Fibroblast of skin of right quadriceps (primary cell): Measurements from ENCODE around the gene RPP25L.
A peak's percentile ranks its signal among the peaks of the same experiment; 100 is the strongest.

Experiments used
- DNase-seq: peaks from one replicate; pipeline ENCODE4 v3.0.0-alpha.2; 2013

RPP25L gene

DNA sequence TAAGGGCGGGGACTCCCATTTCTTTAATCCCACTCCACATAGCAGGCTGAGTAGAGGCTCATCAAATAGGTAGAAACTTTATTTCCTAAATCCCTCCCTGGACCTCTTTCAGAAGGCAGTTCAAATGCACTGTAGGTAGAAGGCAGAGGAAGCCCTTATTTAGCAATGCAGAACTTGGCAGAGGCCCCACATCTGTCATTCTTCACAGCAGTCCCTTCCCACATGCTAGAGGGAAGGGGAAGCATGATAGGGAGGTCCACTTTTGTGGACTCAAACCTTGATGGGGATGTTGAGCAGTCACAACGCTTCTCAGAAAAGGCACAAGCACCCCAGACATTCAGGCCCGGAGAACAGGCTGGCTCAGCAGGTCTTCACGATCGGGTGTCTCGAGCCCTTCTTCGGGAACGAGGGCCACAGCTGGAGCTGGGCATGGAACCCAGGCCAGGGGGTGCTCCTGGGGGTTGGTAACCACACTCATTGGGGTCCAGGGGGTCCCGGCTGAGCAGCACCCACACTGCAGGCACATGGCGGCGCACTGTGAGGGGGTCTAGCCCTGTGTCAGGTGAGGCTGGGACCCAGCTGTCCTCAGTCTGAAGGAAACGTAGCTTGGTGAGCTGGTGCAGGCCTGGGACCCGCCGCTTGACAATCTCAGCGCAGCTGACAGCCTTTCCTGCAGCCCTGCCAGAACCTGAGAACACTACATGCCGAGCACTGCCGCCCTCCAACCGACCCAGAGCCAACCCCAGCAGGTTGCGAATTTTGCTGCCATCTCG is 1.3 kb downstream of the RPP25L start:
- DNase-seq: no peak

DNA sequence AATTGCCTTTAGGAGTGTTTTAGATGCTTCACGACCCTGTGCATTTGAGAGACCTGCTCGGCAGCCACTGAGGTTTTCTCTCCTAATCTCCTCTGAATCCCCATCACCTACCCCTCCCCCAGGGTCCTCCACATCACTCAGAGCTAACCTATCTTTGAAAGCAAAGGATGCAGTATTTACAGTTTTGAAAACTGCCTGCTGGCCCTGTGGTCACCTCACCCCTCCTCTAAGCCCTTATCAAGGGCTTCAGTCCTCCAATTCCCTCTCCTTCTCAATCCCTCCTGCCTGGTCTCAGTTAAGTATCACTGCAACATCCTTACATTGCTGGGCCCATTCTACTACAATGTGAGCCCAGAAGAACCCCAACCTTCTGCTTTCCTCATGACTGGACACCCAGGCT is 4.6 kb downstream of the RPP25L start:
- no peak for DNase-seq

DNA sequence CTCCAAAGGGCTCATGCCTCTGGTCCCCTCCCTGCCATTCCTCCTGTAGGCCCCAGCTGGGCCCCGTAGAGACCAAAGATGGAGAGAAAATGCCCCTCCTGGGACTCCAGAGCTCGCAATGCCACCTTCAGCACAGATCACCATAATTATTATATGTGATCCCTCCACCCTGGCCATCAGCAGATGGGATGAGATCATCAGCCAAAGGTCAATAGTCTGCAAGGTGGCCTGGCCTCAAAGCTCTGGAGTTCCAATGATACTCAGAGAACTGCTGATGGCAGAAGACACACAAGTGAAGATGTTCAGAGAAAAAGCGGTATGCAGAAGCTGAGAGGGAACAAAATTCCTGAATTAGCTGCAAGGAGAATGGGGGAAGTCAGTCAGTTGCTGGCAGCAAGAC is 5.0 kb downstream of the RPP25L start:
- no peak for DNase-seq

DNA sequence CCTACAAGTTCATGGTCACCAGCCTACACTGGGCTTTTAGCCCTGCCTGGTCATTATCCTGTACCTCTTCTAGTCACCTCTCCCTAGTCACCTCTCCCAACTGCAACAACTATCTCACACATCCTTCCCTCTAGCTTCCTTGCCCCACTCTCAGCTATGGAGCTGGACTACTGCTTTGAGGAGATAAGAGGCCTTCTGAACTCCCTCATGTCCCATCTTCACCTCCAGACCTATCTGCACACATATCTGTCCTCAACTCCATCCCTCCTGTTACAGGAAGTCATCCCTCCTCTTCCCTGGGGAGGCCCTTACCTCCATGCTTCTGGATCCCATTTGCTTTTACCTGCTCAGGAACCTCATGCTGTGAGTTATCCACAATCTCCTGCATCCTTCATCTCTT is 5.7 kb downstream of the RPP25L start:
- no peak for DNase-seq

DNA sequence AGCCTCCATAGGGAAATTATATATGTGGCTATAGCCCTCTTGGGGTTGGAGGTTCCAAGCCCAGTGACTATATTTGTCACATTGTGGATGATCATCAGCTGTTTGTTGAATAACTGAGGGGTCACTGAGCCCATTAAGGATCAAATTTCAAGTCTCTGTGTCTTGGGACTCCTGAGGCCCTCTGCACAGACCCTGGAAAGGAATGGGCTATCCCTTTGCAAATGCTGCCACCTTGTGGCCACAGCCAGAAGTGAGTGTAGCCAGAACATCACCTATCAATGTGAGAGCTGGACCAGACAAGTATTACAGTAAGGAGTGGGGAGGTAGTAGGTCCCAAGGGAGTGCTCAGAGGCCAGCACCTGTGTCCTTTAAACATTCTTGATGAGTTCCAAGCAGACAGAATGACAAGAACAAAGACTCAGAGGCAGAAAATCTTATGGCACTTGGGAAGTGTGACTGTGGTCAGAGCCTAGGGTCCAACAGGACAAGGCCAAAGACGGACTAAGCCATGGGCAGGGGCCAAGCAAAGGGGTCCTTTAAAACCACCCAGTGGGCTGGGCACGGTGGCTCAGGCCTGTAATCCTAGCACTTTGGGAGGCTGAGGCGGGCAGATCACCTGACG is 8.2 kb downstream of the RPP25L start:
- peak; percentile 61 for DNase-seq

DNA sequence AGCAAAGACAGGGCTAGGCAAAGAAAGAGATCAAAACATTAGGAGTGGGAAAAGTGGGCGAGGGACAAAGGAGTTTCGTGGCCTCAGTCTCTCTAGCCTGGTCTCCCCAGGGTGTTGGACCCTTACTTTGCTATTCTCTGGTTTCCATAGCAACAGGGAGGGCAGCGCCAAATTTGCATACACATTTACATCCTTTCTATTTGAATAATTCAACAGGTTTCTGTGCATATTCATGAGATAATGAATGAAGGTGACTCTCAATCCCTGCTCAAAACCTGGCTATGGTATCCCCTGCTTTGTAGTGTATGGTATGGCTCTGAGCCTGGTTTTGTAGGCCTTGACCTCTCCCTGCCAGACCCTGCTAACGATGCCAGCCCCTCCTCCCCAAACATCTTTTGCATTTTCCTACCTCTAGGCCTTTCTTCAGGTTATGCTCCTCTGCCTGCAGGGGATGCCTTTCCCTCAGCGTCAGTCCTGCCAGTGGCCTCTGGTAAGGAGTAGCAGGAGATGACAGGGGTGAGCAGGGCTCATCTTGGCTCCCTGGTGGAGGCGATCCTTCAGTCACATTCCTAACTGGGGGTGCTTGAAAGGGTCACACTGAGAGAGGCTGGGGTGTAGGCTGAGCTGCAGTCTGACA is 9.8 kb downstream of the RPP25L start:
- DNase-seq: no peak

DNA sequence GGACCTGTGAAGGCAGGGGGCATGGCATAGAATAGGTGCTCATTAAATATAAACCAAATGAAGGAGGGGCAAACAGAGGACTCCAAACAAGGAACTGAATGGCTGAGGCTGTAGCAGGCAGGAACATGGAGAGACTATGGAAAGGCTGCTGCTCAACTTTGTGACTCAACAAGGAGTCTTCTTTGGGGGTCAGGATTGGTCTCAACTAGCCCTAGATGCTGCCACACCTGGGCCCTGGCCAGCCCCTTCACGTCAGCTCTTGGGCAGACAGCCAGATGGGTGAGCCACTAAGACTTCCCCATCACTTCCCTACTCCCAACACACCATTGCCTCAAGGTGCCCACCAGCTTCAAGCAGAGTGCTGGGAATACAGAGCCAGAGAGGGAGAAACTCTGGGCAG is 11.0 kb downstream of the RPP25L start:
- no peak for DNase-seq

DNA sequence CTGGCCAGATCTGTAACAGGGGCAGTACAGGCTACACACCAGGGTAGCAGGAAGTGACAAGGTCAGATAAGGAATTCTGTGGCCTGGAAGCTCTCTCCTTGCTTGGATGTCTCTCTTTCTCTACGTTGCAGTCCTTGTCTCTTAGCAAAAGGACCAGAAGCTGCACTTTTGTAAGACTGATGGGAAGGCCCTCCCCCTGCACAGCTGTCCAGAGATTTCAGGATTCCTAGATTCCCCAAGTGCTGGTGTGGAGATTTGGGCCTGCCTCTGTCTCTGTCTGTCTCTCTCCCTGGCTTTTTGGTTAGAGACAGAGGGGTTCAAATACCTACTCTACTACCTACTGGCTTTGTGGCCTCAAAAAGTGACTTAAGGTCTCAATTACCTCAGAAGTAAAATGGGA is 12.4 kb downstream of the RPP25L start:
- no peak for DNase-seq

DNA sequence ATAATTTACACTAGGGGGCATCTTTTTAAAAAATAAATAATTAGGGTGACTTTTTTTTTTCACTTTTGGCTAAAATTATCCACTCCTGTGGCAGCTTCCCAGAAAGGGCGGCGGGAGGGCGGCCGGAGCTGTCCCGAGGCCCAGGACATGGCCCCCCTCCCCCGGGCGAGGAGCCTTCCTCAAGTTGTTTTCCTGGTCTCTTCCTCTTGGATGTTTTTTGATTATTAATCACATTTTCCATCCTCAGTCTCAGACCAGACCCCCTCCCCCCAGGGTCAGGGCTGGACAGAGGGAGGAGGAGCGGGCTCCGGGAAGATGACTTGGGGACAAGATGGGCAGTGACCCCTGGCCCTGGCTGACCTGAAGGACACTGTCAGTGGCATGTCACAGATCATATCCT is 17.7 kb downstream of the RPP25L start:
- DNase-seq: no peak

DNA sequence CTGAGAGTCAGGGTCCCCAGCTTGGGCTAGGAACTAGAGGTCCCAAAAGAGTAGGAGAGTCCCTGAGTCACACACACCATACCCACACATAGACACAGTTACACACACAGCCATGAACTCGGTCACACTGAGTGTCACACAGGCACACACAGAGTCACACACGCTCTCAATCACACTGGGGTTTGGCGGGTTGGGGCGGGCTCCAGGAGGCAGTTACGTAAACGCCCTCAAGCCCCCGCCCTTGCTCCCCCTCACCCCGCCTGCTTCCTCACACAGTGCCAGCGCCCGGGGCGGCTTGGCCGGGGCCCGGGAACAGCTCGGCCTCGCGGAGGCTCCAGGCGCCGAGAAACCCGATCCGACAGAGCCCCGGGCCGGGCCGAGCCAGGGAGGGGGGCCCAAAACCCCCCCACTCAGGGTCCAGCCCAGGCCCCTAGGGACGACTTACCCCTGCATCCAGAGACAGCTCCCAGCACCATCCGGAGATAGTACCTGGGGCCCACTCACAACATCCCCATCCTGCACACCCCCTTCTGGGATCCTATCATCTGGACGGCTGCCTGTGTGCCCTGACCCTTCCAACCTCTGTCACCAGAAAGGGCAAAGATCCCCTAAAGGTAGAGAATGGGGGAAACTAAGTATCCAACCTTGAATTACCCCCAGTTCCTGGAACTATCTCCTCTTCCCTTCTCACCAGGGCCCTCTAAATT is 18.8 kb downstream of the RPP25L start:
- no peak for DNase-seq

DNA sequence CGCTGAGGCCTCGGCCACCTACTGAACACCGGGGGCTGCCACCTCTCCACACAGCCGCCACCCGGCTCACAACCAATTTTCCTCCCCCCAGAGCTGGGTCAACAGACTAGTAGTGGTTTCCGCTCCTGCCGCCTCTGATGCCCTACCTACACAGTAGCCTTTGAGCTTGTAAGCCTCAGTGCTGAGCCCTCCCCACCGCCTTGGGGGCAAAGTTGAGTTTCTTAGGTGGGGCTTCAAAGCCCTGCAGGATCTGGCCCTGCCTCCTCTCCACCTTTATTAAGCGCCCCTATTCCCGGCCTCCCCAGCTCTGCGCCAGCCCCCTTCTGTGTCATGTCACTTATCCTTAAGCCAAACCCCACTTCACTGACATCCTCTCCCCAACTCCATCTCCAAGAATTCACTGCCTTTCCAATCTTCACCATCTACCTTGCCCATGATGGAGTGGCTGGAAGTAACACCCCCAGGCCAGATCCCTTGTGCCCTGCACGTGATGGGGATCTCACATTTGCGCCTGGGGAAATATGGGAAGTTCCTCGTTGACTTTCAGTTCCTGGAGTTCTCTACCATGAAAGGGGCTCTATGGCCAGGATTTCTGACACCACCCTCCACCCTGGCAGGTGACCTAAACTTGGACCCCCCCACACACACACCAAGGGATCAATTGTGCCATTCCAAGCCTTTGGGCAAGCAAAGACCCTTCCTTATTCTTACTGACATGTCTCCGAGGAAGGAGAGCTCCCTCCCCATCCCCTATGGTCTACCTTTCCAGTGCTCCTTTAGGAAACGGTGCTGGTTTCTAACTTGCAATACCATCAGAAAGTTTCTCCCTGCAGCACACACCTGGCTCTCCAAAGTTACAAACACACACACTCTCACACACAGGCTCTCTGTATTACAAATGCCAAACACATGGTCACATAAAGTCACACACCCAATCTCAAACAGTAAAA is 19.7 kb downstream of the RPP25L start:
- no peak for DNase-seq

DNA sequence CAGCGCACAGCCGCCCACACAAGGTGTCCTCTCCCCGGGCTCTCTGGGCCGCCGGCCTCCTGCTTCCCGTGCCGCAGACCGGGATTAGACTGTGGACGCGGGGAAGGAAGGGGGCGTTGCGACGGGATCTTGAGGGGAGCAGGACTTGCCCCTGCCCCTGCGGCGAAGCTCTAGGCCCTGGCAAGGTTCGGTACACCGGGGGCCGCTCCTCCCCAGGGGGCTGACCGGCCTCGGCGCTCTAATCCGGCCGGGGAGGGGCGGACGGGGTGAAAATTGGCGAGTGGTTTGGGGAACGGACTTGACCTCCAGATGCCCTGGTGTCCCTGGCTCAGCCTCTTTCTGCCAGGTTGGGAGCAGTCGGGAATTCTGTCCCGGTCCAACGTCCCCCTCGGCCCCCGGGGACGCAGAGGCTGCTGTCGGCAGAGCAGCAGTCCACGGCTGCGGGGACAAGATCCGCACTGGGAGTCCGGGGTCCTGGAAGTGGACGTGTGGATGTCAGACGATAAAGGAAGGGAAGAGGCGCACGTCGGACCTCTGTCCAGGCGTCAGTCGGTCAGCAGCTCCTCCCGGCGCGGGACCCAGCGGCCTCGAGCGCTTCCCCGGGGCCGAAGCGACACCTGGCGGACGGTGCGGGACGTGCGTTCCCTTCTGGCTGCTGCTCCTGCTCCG is 20.5 kb downstream of the RPP25L start:
- DNase-seq: peak; percentile 54

DNA sequence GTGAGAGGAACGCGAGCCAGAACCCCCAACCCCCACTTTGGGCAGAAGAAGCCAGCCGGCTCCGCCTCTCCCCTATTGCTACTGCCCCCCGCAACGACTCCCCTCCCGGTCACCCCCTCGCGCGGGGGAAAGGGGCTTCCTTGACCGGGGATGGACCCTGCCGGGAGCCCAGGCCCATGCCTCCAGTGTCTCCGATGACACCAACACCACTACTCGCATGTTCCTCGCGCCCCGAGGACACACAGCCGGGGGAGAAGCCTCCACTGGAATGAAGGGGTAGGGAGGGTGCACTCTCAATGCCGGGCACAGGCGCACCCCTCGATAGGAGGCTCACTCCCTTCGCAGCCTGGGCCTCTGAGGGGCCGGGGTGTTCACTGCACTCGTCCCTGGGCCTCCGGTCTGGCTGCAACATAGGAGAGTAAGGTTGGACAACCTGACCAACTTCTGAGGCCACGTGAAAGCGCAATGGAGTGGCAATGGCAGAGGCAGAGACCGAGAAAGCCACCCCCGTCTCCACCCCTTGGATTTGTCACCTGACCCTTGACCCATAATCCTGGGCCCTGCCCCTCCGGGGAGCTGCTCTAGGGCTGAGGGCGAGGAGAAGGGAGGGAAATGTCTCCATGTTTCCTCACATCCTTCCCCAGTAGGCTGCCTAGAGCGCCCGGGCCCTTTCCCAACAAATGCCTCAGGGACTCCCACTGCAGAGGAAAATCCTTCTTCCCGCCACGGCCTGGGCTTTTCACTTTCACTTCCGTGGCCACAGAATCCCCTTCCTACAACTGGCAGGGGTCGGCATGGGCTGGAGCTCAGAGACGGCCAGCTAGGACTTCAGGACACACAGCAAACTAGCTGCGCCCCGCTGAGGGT is 21.3 kb downstream of the RPP25L start:
- DNase-seq: no peak

DNA sequence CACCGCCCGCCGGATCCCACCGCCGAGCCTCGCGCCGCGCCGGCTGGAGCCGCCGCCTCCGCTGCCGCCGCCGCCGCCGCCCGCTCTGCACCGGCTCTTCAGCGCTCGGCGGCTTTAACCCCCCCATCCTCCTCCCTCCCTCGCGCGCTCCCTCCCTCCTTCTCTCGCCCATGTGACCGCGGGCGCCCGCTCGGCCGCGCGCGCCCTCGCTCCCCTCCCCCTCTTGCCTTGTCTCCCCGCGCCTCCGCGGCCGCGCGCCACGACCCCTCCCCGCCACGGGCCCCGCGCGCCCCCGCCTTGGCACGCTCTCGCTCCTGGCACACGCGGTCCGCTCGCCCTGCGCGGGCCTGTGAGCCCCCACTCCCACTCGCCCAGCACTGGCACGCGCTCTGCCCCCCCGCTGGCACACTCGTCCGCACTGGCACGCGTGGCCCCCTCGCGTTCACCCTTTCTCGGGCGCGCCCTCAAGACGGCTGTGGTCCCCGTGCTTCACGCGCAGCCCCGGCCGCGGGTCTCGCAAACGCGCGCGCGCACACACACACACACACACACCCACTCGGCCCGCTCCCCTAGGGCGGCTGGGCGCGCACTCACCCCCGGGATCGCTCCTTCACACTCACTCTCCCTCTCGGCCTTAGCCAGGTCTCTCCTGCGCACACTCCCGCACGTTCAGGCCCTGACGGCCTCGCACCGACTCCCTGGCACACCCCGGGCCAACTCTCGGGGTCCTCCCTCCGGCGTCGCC is 22.1 kb downstream of the RPP25L start, which contains the start of gene CNTFR:
CNTFR (minus strand) TSS at position 89 of the 745 bp plus-strand sequence. CDS start 20,743 bp downstream, outside the sequence.
- no peak for DNase-seq

DNA sequence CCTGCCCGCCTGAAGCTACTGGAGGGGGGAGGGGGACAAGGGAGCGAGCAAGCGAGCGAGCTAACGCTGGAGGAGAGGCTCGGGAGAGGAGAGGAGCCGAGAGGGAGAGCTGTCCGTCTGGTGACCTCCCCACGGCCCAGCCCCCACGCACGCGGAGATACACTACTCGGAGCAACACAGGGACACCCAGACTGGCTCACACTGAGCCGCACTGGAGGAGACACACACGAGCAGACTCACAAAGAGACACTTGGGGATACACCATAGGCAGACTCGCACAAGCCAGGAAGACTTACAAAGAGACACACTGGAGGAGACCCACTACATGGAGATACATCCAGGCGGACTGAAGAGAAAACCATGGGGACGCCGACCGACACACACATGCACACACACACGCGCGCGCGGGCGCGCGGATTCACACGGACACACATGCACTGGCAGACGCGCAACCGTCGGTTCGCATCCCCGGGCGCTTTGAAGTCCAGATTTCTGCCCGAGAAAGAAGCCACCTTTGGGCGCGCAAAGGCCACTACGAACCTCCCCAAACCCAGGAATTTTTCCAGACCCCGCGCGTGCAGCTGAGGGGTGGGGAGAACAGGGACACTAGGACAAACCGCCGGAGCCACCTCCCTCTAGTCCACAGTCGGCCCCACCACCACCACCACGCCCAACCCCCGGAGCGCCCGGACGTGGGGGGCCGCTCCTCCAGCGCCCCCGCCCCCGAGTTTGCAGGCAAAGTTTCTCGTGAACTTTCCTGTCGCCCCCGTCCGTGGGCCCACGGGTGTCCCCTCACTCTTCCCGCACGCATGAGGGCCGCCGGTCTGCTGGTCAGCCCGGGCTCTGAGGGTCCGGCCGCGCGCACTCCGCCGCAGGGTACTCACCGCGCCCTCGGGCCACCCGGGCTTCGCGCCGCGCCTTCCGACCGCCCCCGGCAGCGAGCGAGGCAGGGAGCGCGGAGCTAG is 22.9 kb downstream of the RPP25L start:
- DNase-seq: no peak

DNA sequence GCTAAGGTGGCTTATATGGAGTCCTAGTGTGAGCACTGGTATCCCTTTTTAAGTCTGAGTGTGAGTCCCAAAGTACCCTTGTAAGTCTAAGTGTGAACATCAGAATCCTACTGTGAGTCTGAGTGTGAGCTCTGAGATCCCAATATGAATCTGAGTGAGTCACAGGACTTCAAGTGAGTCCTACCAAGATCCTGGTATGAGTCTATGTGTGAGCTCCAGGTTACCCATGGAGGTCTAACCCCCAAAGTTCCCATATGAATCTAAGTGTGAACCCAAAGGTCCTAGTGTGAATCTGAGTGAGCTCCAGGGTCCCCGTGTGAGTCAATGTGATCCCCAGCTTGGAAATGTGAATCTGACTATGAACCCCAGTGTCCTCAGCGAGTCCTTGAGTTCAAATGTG is 24.6 kb downstream of the RPP25L start:
- no peak for DNase-seq

DNA sequence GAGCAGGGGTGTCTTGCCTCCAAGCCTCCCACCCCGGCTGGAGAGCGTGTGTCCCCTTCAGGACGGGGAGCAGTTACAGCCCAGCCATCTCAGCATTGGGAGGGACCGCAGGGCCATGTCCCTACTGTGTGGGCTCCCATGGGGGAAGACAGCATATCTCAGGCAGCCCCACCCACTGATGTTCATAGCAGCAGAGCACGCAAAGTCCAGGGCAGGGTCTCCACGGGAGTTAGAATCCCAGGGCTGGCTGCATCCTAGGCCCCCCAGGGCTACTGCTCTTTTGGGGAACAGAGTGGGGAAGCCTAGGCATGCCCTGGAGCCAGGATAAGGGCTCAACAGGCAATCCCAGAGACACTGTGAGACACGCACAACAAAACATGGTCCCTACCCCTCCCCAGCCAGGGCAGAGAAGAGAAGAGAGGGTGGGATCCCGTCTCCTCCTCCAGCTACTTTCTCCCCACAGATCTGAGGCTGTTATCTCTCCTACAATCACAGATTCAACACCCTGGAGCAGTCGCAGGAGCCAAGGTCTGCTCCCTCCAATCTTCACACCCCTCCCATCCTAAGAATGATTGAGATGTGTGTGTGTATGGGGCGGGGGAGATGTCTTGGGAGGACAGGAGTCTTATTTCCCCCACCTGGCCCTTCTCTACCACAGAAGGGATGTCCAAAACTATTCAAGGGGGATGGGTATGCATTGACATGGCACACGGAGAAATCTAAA is 25.8 kb downstream of the RPP25L start:
- no peak for DNase-seq

DNA sequence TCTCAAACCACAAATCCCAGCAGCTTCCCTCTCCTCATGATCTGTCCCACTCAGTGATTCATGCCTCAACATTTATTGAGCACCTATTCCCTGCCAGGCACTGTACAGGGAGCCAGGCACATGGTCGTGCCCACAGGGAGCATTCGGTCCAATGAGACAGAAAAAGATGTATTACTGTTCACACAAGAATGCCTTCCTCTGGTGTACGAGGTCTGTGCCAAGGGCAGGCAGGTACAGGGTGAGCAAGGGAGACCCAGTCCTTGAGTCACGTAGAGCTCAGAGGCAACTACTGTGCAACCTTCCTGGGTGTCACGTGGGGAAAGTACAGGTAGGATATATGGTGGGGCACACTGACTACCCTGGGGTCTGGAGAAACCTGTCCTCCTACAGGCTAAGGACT is 26.9 kb downstream of the RPP25L start:
- no peak for DNase-seq
